ENCODE data around the gene SVIL. TPM values are rescaled to one million over a fixed set of nuclear protein-coding genes. Genes with fewer than 3 reads are reported as not detected.
"Not testable (repeated sequence)": the region's sequence is repeated elsewhere in the genome, so short reads cannot be mapped to it uniquely, and the experiment has no call there.

Gene SVIL
- total RNA-seq, 1 donor, result 12.4 TPM

DNA sequence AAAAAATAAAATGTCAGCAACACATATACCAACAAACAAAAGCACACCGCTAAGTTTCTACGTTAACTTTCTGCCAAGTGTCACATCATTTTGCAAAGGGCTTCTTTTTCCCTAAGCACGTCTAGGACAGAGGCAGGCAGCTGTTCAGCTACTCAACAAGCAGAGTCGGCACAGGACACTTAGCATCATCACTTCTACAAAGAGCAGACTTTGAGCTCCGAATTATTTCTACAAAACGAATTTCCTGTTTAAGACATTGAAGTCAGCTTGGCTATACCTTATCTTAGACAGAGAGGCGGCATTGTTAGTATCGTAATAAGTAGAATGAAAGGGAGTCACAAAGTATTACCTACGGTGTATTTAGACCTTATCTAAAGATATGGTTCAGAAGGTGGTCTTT lies 110.1 kb downstream of the SVIL start:
- DNase-seq (ENCODE audit: low read depth in 2 of 3, low spot score in 2 of 3), result no peak

DNA sequence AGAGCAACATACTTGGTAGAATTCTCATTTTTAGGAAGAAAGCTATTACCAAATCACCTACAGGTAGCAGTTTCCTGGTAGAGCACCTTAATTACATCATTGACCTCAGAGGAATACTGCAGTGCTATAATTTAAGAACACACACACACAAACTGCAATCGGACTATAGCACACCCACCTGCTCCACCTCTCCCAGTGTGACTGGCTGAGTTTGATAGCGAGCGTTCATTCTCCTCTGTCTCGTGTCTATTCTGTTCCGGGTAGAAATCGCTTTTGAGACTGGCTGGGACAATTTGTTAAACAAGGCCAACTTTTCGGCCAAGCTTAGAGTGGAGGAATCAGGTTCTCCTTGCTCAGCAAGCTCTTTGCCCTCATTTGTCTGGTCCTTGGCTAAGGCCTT lies 110.5 kb downstream of the SVIL start:
- no peak for DNase-seq (ENCODE audit: low read depth in 2 of 3, low spot score in 2 of 3)

DNA sequence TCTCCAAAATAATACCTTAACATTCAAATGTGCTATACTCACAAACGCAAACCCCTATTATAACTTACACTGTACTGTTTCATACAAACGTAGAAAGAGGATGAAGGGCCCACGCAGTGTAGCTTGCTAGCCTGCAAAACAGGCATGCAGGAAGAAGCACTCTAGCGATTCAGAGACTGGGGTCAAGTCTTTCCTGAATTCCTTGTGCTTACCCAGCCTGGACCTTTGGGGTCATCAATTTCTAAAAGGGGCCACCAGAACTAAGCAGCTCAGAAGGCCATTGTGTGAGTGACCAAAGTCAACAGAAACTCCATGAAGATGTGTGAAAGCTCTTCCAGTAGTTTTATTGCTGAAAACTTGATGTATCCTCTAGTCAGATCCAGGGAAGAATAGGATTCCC lies 111.9 kb downstream of the SVIL start:
- DNase-seq (ENCODE audit: low read depth in 2 of 3, low spot score in 2 of 3), result no peak

GRCh38 chr10:29522061-29522855 lies 112.5 kb downstream of the SVIL start:
- DNase-seq (ENCODE audit: low read depth in 2 of 3, low spot score in 2 of 3), result no peak

DNA sequence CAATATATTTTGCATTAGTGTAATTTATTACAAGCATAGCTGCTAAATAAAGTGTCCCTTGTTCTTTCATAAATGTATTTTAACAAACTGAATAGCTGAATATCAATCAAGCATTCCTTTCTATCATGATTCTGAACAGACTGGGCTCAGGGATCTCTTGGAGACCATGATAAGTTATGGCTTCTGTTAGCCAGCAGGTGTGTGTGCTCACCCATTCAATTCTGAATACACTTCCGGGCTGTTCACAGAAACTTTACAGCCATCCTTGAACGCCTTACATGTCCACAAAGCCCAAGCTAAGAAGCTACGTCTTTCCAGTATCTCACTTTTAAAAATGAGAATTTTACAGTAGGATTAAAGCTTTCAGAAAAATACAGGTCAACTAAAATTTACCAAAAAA lies 115.1 kb downstream of the SVIL start:
- no peak for DNase-seq (ENCODE audit: low read depth in 2 of 3, low spot score in 2 of 3)

GRCh38 chr10:29517352-29517923 lies 117.3 kb downstream of the SVIL start:
- DNase-seq (ENCODE audit: low read depth in 2 of 3, low spot score in 2 of 3), result peak in 2 of 3 donors; percentile 17 to 47

- DNase-seq (ENCODE audit: low read depth in 2 of 3, low spot score in 2 of 3), result not testable (repeated sequence)
Measured at GRCh38 chr10:29516309-29516932, 118.3 kb downstream of the SVIL start.

DNA sequence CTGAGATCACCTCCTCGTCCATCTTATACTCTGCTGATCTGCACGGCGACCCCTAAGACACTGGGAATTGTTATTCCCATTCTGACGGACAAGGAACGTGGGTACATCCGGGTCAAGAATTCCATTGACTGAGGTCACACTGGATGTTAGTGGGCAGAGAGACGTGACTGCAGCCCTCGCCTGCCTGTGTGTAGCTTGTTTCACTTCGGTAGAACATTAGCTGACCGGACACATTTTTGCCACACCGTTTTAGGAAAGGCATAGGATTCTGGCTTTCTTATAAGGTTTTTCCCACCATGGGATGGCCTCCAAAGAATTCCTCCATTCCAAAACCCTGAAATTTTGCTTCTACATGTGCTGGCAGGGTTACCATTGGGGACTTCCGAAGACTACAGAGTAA lies 118.9 kb downstream of the SVIL start:
- DNase-seq (ENCODE audit: low read depth in 2 of 3, low spot score in 2 of 3), result not testable (repeated sequence)

- DNase-seq (ENCODE audit: low read depth in 2 of 3, low spot score in 2 of 3), result not testable (repeated sequence)
Measured at GRCh38 chr10:29515104-29515503, 119.7 kb downstream of the SVIL start.

DNA sequence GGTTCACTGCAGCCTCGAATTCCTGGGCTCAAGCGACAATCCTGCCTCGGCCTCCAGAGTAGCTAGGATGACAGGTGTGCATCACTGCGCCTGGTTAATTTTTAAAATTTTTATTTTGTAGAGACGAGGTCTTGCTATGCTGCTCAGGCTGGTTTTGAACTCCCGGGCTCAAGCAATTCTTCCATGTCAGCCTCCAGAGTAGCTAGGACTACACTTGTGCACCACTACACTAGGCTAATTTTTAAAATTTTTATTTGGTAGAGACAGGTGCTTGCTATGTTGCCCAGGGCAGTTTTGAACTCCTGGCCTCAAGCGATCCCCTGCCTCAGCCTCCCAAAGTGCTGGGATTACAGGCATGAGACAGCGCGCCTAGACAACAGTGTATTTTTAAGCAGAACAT lies 120.5 kb downstream of the SVIL start:
- DNase-seq (ENCODE audit: low read depth in 2 of 3, low spot score in 2 of 3), result no peak

- no peak for DNase-seq (ENCODE audit: low read depth in 2 of 3, low spot score in 2 of 3)
Measured at GRCh38 chr10:29512425-29512974, 122.3 kb downstream of the SVIL start.

- not testable (repeated sequence) for DNase-seq (ENCODE audit: low read depth in 2 of 3, low spot score in 2 of 3)
Measured at GRCh38 chr10:29511806-29512205, 123.0 kb downstream of the SVIL start.

DNA sequence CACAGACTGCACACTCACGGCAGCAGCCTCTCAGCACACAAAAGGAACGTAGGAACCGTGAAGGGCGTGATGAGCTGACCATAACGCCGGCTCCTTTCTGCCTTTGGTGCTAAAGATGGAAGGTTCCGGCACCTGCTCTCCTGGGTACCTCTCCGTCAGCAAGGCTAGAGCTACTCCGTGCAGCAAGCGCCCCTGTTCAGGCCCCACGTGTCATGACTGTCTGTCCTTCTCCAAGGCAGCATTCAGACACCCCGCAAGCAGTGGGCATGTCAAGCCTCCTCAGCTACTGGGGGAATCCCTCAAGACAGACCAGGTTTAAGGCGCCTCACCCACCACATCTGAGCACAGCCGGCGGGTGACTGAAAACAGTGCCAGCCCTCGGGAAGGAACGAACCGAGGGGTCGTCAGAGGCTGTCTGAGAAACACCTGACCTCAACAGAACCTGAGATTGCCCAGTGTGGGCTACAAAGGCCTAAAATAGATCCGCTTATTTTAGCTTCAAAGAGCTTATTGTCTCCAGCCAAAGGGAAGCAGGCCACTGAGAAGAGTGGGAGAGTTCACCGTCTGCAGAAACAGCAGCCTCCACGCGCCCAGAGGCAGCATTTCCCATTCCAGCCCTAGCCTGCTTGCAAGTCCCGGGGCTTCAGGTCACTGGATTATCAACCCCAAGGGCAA lies 124.2 kb downstream of the SVIL start:
- not testable (repeated sequence) for DNase-seq (ENCODE audit: low read depth in 2 of 3, low spot score in 2 of 3)

DNA sequence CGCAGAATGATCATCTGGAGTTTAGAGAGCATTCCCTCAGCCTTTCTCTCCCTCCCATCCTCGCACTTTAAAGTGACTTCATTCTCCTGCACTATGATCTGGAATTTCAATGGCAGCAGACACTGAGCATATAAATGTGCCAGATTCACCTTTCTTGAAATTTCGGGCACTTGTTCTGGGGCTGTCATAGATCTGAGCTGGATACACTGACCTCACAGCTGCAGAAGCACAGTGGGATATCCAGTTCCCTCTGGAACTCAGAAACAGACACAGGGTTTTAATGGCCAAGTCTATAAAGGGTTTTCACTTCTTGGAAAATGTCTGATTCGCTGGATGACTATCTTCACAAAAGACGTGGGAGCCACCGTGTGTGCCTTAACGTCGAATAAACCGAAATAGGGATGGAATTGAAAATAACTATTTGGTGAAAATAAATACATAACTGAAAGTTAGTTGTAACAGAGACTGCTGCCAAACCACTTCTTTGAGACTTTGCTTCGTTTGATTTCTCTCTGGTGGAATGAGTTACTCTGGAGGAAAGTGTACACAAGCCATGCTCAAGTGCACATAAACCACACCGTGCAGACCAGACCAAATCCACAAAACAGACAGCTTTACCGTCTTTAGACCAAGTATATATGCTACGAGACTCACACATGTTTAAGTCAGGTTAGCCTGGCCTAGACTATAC lies 126.1 kb downstream of the SVIL start:
- no peak for DNase-seq (ENCODE audit: low read depth in 2 of 3, low spot score in 2 of 3)

DNA sequence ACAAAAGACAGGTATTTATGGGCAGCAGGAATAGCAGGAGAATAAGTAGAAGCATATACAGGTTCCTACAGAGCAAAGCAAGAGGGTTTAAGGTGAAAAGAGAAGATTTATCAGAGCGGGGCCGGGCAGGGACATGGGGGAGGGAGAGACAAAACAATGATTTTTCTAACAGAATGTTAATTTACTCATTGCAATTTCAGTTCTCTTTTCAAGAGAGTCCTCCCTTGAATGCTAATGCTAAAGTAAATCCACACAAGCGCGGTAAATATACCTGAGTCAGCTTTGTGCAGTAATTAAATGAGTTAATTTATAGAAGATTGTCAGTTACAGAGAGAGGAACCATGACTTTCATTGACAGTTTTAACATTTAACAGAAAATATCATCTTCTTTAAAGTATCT lies 127.0 kb downstream of the SVIL start:
- not testable (repeated sequence) for DNase-seq (ENCODE audit: low read depth in 2 of 3, low spot score in 2 of 3)

DNA sequence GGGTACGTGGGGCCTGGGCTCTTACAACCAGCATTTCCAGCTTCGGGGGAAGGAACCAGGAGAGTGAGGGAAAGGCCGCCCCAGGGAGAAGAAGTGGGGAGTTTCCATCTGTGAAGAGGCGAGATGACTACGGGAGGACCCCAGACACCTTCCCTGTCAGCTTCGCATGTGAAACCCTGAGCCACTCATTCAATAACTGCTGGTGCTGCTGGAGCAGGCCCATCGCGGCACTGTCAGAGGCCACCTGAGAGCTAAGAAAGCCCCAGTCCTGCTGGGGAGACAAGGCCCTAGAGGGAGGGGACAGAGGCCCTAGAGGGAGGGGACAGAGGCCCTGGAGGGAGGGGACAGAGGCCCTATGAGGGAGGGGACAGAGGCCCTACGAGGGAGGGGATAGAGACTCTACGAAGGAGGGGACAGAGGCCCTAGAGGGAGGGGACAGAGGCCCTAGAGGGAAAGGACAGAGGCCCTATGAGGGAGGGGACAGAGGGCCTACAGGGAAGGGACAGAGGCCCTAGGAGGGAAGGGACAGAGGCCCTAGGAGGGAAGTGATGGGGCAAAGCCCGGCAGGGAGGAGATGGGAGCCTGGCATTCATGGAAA lies 128.3 kb downstream of the SVIL start:
- not testable (repeated sequence) for DNase-seq (ENCODE audit: low read depth in 2 of 3, low spot score in 2 of 3)

DNA sequence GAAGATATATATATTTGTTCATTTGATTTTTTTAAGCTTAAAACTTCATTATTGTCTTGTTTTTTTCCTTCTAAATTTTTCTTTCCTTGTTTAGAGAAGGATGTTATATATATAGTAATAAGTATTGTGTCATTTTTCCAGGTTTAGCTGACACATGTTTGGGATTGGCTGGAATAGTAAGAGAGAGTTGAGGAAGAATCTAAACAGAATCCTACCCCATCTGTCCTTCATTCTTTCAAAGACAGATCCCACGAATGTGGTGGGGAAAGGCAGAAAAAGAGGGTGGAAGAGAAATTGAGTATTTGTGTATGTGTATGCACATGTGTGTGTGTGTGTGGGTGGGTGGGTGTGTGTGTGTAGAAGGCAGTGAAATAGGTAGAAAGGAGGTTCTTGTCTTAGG lies 132.4 kb downstream of the SVIL start:
- no peak for DNase-seq (ENCODE audit: low read depth in 2 of 3, low spot score in 2 of 3)

GRCh38 chr10:29501692-29502091 lies 133.1 kb downstream of the SVIL start:
- DNase-seq (ENCODE audit: low read depth in 2 of 3, low spot score in 2 of 3), result no peak

DNA sequence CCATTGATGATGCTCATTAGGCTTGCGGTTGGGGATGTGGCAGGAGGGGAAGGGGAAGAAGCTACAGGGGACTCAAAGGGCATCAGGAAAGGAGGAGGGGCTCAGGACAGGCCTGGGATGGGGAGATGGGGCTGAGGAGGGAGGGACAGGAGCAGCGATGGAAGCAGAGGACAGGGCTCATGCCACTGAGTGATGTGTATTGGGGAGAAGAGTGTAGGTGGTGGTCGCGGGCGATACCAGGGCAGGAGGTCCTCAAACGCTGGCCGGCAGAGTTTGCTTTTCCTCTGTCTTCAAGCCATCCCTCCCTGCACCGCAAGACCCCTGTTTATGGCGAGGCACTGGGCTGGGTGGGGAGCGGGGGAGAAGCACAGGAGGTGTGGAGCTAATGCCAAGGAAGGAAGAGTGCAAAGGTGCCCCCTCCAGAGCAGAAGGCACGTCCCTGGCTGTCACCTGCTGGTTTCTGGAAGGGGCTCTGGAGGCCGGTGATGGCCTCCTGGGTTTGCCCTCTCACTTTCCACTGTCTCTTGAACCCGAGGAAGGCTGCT lies 134.7 kb downstream of the SVIL start:
- no peak for DNase-seq (ENCODE audit: low read depth in 2 of 3, low spot score in 2 of 3)

All from hematopoietic multipotent progenitor cell (in vitro differentiated cells).